NCI-H146 treated with DMSO at 0.1 percent for 48 hours (cell line): ENCODE data around the gene CSNK2B.

ENCODE experiments used
- DNase-seq: peaks from one replicate; lab custom pipeline; 2025; ENCODE audit not compliant: unreplicated experiment; lab: John Stamatoyannopoulos, UW

CSNK2B gene

DNA sequence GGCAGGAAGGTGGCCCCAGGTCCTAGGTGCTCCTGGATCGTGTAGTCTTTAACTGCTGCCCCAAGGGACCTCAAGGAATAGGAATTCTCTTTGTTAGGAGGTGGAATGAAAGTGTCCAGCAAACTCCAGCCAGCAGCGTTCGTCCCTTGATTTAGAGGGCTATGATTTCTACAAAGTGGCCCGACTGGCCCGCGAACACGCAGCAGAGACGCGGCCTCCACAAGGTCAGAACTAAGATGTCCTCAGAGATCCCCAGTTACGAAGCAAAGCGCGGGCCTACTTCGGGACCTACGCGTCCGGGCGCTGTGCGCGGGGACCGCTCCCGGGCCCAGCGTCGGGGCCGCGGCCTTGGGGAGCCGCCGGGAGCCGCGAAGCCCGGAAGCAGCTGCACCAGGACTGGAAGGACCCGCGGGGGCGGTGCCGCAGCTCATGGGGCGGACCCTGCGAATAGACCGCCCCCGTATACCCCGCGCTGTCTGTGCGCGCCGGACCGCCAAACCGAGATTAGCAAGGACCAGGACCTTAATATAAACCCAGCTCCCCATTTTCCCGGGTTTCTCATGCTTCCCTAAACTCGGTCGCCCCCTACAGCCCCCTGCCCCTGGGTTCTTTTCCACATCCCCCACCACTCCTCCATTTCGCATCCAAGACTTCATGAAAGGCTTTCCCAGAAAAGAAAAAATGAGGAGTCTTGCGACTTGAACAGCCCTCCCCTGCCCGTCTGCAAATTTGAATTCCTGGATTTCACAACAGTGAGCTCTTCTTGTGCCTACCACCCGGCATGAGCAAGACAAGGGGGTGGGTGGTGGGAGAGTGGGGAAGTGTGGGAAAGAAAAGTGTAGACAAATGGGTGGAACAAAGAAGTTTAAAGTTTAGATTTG, 5.3 kb upstream of the CSNK2B start, which contains the start of gene C6orf47:
TSS of gene C6orf47 (minus strand) at position 398 of the 881 bp plus-strand sequence. CDS start 831 bp downstream, outside the sequence.
- peak; percentile 61 for DNase-seq

DNA sequence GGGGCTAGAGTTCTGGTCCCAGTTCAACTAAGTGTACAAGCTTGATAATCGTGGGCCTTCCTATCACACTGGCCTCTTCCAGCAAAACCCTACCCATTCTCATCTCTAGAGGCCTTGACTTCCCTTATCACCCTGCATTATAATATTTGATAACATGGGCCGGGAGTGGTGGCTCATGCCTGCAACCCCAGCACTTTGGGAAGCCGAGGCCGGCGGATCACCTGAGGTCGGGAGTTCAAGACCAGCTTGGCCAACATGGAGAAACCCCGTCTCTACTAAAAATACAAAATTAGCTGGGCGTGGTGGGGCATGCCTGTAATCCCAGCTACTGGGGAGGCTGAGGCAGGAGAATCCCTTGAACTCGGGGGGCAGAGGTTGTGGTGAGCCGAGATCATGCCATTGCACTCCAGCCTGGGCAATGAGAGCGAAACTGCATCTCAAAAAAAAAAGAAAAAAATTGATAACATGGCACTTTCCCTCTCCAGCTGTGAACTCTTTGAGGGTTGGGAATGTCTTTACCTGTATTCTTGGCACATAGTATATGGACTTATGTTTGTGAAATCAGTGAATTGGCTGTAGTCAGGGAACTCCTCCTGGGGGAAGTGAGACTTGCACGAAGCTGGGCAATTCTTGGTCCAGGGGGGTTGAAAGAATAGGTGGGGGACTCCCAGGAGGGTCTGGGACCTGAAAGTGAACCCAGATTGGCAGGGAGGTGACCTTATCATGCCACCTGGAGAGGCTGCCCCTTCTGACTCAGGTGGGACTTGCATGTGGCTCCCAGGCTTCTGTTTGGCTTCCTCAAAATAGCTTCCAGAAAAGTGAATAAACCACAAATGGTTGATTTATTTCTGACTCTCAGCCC, 4.4 kb upstream of the CSNK2B start:
- DNase-seq, result no peak

DNA sequence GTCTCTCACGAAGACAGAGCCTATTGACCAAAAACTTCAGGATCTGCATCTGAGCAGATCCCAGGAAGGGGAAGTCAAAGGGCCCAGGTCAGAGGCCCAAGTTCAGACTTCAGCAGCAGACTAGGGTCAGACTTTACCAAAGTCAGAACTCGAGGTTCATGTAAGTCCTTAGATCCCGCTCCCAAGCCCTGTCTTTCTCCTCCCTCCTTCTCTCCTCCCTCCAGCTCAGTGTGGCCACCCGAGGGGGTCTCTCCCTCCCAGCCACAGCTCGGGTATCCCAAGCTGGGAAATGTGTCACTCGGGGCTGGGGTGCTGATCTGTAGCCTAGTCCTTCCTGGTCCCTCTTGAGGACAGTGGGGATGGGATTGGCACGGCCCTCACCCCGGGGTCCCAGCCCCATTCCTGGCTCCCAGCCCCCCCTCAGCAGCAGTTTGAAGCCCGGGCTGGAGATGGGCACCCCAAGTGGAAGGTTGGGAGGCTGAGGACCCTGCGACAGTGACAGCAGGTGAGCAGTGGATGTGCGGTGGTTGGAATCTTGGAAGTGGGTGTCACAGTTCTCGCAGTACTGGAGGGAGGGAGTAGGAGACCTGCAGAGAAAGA, 3.7 kb upstream of the CSNK2B start:
- DNase-seq, result no peak

DNA sequence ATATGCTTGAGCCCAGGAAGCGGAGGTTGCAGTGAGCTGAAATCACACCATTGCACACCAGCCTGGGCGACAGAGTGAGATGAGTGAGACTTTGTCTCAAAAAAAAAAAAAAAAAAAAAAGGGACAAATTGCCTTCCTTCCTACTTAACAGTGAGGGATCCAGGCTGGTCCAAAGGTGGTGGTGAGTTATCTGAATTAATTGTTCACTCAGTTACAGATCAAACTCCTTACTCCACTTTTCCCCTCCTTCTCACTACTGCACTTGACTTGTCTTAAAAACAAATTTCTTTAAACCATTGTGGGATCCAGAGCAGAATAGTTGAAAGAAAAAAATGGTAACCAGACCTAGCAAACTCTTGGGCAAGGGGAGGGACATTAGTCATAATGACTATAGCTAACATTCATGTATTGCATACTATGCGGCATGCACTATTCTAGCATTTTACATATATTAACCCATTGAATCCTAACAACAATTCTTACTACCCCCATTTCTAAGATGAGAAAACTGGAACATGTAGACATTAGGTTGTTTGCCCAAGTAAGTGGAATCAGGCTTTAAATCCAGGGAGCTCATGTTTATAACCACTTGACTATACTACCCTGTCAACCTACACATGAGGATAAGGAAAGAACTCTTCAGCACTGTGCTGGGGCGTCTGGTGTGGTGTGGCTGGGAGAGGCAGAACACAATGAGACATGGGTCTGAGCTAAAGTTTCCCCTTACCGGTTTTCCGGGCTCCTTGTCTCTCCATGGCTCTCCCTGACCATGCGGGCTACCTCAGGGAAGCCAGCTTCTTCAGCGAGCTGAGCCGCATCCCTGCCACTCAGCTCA, 2.5 kb upstream of the CSNK2B start:
- DNase-seq, result no peak

DNA sequence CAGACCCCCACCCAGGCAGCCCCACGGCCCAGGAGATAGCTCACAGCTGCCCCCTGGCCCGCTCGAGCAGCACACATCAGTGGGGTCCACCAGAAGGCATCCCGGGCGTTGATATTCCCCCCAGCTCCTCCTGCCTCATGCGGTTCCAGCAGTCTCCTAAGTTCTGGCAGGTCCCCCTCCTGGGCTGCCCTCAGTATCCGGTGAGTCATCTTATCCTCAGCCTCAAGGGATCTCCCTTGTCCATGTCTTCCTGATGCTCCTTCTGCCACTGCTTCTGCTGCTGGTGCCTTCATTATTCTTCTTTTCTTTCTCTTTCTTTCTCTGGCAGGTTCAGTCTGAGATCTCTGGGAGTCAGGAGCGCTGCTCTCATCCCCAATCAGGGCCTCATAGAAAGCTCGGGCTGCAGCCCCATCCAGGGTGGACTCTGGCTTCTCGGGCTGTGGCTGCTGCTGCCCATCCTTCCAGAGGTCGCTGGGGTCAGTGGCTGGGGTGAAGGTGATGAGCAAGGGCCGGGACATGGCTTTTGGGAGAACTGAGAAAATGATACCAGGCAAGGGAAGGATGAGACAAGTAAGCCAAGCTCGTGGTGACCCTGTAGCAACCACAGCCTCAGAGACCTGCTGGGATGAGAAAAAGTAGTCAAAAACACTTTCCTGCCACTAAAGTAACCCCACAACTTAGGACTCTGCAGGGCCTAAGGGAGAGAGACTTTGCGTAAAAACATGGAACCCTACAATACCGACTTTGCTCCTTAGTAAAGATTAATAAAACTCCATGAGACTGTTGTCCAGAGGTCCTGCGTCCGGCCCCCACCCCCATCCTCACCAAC, 1.7 kb upstream of the CSNK2B start:
- DNase-seq, result no peak

DNA sequence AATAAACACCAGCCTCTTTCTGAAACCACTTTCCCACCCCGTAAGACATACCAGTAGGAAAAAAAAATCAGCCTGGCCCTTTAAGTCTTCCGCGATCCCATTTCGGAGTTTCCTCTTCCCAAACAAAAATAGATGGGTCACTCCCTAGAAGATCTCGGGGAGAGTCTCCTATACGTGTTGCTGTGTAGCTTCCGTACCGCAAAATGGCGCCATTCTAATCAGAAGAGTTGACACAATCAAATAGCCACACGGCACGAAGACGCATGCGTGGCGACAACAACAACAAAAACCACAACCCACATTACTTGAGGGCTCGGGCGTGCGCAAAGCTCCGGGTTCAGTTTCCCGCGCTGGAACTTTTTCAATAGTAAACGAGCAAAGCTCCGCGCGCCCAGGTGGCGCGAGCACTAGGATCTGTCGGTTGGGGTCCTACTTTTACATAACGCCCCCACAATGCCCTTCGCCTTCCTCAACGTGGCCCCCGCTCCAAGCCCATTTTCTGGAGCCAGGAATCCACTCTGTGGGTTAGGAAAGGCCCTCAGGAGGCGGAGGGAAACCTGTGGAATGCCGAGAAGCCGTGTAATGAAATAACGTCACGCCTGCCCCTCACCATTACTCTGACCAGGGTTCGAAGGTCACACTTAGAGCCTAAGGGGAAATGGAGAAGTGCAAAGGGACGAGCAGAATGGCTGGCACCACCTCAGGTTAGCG, 935 bp upstream of the CSNK2B start, which contains the start of gene GPANK1:
TSS of gene GPANK1 (minus strand) at position 208 of the 711 bp plus-strand sequence. CDS start 519 bp downstream, outside the sequence.
- DNase-seq, result peak; percentile 80

DNA sequence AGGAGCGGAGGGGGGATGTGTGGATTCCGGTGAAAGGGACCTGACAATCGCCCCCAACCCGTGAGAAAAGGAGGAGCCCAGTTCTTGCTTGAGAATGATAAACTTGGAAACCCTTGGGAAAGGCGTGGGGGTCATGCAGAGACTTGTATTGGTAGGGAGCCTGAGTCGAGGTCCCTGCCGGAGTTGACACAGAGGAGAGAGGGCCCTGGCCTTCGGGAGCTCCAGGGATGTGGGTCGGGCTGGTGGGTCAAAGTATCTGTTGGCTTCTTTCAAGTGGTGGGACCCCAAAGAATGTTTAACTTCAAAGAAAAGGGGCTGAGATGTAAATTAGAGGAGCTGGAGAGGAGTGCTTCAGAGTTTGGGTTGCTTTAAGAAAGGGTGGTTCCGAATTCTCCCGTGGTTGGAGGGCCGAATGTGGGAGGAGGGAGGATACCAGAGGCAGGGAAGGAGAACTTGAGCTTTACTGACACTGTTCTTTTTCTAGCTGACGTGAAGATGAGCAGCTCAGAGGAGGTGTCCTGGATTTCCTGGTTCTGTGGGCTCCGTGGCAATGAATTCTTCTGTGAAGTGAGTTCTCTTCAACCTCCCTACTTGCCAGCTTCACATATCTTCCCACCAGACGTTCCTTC, 571 bp downstream of the CSNK2B start:
- no peak for DNase-seq

DNA sequence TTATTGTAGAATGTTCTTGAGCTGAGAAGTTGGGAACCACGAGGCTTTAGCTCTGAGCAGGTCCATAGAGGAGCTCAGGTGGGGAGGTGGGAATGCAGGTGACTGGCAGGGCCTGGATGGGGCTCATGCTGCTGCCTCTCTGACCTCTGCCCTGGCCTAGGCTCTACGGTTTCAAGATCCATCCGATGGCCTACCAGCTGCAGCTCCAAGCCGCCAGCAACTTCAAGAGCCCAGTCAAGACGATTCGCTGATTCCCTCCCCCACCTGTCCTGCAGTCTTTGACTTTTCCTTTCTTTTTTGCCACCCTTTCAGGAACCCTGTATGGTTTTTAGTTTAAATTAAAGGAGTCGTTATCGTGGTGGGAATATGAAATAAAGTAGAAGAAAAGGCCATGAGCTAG, 3.8 kb downstream of the CSNK2B start, which contains the start of gene LY6G5B:
TSS of gene LY6G5B (plus strand) at position 301 of the 400 bp plus-strand sequence. CDS start 975 bp downstream, outside the sequence.
- no peak for DNase-seq

DNA sequence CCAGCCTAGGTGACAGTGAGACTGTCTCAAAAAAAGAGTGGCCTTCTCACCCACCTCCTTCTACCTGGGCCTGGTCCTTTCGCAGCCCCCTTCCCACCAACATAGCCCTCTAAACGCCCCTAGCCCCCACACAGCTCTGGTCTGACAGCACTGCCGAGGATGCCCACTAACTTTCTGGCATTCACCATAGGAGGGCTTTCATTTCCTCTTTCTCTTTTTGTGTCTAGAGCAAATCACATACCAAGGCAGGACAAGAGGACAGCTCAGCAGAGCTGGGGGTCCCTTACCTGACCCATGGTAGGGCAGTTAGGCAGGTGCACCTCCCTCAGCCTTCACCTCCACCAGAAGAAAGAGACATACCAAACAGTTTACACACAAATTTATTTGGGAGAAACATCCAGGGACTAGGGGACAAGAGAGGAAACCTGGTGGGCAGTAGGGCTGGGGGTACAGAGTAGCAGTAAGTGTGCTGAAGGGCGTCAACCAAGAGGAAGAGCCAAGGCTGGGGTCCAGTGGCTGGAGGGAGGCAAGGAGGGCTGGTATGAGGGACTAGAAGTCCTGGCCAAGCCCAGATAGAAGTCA, 10.5 kb downstream of the CSNK2B start:
- no peak for DNase-seq

DNA sequence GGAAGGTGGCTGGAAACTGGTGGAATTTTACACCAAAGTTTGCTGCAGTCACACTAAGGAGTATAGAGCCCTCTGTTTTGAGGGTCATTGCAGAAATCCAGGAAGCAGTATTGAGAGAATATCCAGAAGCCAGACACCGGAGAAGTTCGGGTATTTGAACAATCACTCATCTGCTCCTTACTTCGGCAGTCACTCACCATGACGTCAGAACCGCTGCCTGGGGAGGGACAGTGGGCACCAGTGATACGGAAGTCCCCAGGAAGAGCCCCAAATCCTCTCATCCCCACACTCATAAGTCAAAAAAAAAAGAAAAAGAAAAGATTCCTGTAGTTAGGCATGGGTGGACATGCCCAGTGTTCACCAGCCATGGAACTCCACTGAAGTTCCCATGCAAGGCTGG, 11.0 kb downstream of the CSNK2B start:
- no peak for DNase-seq

DNA sequence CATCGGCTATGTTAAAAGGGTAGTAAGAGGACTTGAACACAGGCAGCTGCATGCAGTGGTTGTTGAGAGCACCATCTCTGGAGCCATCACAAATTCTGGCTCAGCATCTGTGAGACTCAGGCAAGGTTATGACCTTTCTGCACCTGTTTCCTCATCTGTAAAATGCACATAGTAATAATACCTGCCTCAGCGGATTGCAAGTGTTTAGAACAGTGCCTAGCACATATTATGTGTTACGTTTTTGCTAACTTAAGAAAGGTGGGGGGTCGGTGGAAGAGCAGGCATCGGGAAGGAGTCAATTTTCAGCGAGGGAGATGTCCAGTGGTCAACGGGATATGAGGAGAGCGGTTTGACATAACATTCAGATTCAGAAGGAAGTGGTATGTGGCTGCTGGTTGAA, 12.1 kb downstream of the CSNK2B start:
- no peak for DNase-seq

DNA sequence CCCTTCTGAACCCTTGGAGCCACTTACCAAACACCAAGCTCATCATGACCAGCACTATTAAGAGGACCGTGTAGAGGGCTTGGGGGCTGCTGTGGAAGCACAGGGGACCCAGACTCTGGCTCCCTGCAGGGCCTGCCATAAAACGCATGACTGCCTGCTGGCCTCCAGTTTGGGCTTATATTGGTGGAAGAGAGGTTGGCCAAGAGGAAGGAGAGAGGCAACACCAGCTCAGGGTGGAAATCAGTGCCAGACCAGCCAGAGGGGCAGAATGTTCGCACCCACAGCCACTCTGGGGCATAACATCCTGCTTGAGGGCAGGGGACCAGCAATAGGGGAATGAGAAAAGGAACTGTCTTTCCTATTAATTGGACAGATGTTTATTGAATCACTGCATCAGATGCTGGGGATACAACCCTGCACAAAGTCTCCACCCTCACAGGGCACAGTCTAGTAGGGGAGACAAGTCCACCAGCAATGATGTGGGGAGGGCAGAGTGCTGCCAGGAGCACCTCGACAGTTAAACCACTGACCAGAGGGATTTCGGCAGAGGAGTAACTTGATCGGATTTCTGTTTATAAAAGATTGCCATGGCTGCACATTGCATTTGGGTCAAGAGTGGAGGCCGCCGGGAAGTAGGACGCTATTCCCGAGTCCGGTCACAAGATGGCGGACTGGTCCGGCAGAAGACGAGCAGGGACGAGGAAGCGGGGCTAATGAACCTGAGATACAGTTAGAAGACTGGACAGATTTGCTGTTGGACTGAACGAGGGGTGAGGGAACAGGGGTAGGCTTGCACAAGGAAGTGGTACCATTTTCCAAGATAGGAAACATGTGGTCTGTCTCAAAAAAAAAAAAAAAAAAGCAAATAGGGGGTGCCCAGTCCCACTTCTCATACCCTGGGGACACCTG, 14.6 kb downstream of the CSNK2B start, which contains the start of gene LY6G5C:
TSS of gene LY6G5C (minus strand) at position 842 of the 909 bp plus-strand sequence. CDS start at position 148, 694 bp downstream.
- peak; percentile 81 for DNase-seq

DNA sequence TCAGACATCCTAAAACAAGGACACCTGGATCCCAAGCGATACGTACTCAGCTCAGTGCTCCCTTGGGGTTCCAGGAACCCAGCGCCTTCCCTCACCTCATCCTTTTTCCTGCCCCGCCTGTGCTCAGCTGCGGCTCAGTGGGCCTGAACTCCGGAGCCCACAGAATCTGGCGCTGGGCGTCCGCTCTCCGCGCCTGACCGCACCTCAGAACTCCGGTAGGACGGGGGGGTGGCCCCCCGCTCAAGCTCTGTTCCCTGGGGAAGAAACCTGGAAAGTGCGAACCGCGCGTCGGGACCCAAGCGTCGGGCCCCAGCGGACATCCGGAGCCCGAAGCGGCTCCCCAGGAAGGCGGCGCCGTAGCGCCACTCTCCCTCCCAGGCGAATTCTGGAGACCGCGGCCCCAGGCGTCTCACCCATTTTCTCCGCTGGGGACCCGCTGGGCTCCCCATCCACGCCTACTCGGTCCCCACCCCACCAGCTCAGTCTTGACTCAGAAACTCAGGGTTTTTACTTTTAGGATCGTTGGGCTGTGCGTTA, 15.3 kb downstream of the CSNK2B start:
- DNase-seq, result no peak

DNA sequence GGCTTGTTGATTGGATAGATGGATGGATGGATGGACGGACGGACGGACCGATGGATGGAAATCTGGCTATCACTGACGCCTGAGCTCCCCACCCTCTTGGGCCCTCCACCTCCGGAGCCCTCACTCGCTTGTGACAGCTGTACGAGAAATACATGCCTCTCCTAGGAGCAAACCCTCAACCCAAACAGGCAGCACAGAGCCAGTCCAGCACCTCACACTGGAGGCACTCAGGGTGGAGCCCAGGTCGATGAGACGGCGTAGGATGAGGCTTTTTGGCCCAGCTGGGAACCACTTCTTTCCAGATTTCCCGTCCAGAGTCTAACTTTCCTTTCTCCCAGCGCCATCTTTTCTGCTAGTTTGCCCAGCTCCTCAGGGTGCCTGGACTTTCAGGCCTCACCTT, 17.7 kb downstream of the CSNK2B start:
- DNase-seq, result no peak

DNA sequence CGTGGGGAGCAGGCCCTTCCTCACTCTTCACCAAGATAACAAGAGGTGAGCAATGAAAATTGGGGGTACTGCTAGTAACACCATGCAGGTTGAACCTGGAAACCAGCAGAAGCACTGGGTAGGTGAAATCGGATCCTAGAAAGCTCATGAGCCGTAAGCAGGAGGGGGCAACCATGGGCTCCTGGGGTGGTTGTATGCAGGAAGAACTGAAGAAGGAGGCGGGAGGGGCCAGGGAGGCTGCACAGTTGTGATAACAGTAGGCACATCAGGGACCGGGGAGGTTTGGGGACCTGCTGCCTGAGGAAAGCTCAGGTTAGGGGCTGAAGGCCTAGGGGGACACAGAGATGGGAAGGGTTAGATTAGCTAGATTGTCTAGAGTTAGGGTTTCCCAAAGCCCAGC, 20.6 kb downstream of the CSNK2B start:
- DNase-seq, result no peak

DNA sequence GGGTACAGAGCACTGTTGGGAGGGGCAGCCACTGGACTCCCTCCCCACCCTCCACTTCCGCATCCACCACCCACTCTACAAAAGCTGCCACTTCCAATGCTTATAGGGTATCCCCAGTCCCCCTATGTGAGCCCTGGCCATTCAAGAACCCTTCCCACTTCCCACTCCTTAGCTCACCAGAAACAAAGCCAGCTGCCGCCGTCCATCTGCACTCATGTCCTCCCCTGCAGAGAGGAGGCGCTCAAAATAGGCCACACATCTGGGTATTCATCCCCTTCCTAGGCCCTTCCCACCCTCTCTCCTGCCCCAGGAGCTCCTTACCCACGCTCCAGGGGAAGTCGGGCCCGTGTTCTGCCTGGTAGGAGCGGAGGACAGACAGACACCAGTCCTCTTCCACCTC, 21.4 kb downstream of the CSNK2B start:
- no peak for DNase-seq
